A549 (cell line): ENCODE results near the gene UBASH3B. TPM values are rescaled to one million over a fixed set of nuclear protein-coding genes. Genes with fewer than 3 reads are reported as not detected.

ENCODE experiments used
- ATAC-seq, 2 experiments: fragments of 200-7000 bp in 1 of 2; fragments of >200 bp in 1 of 2; cut with Nextera tagmentation in 1 of 2; cut with Tn5 transposase in 1 of 2; 3 replicates each; pipeline versions ENCODE4 v1.8.0 to v1.9.1; 2018 to 2020; ENCODE audit warnings: mild to moderate bottlenecking in 1 of 2, moderate library complexity in 1 of 2
- CTCF ChIA-PET: fragments of 300-600 bp; sonication (Branson Sonifier 250); formaldehyde crosslinking; extraction: SDS; loops from one replicate; lab custom pipeline; 2021; ENCODE audit warnings: antibody characterized with exemption, inconsistent platforms; lab: Yijun Ruan, JAX
- POLR2A ChIA-PET: fragments of 350-600 bp; formaldehyde crosslinking; extraction: SDS; loops from one replicate; lab custom pipeline; 2021; ENCODE audit warnings: antibody characterized with exemption, inconsistent platforms; lab: Yijun Ruan, JAX
- DNase-seq, 2 experiments: peaks; one replicate each; pipeline versions ENCODE4 v3.0.0 to v3.0.0-alpha.2; 2011 to 2016; ENCODE audit warnings: low read depth in 1 of 2, low spot score in 1 of 2
- FAIRE-seq: peaks from 2 replicates; lab custom pipeline; 2011; peaks lifted over from hg19 to GRCh38; lab: Jason Lieb, UNC
- H3K27ac ChIP-seq, 2 experiments: fragments of >200 bp; sonication (Bioruptor Twin); formaldehyde crosslinking; 3 replicates each; pipeline ENCODE4 v1.5.1; 2016 to 2017
- H3K4me1 ChIP-seq: fragments of >200 bp; sonication (Bioruptor Twin); formaldehyde crosslinking; 3 replicates; pipeline ENCODE4 v1.6.1; 2016
- H3K4me2 ChIP-seq: fragments of >200 bp; sonication (Bioruptor Twin); formaldehyde crosslinking; 3 replicates; pipeline ENCODE4 v1.6.1; 2016
- H3K4me3 ChIP-seq: fragments of >200 bp; sonication (Bioruptor Twin); formaldehyde crosslinking; 3 replicates; pipeline ENCODE4 v1.5.1; 2016
- H3K9me3 ChIP-seq: fragments of >200 bp; sonication (Bioruptor Twin); formaldehyde crosslinking; 3 replicates; pipeline ENCODE4 v1.6.1; 2016
- CBX2 ChIP-seq: fragments of 200-600 bp; sonication (generic); IDR thresholded peaks from 2 replicates; pipeline ENCODE4 v1.6.1; 2016; ENCODE audit warnings: low read depth, mild to moderate bottlenecking, borderline replicate concordance
- CEBPB ChIP-seq, 2 experiments: fragments of >200 bp in 1 of 2; sonication (Bioruptor Twin) in 1 of 2; formaldehyde crosslinking in 1 of 2; IDR thresholded peaks; 2 replicates each; pipeline ENCODE4 v1.6.1; 2012 to 2016
- CHD2 ChIP-seq: fragments of 150-350 bp; IDR thresholded peaks from 2 replicates; pipeline ENCODE4 v1.6.1; 2014; ENCODE audit warnings: low read length; ENCODE audit not compliant: partially characterized antibody
- EHF ChIP-seq: fragments of 250-450 bp; sonication (Bioruptor Pico); IDR thresholded peaks from 2 replicates; pipeline ENCODE4 v1.5.0; 2020; ENCODE audit warnings: mild to moderate bottlenecking
- EHMT2 ChIP-seq: fragments of 200-600 bp; sonication (generic); IDR thresholded peaks from 2 replicates; pipeline ENCODE4 v1.6.1; 2016; ENCODE audit warnings: antibody characterized with exemption, low read depth, mild to moderate bottlenecking, moderate library complexity
- EP300 ChIP-seq, 2 experiments: fragments of >200 bp; sonication (Bioruptor Twin); formaldehyde crosslinking; IDR thresholded peaks; 2 replicates in 1 of 2; 3 replicates in 1 of 2; pipeline ENCODE4 v1.6.1; 2016 to 2017
- FOSB ChIP-seq: fragments of 250-450 bp; sonication (Bioruptor Pico); IDR thresholded peaks from 2 replicates; pipeline ENCODE4 v1.5.0; 2020; ENCODE audit warnings: mild to moderate bottlenecking, moderate library complexity
- FOXS1 ChIP-seq: fragments of 250-450 bp; sonication (Bioruptor Pico); IDR thresholded peaks from 2 replicates; pipeline ENCODE4 v1.5.0; 2020; ENCODE audit warnings: mild to moderate bottlenecking, moderate library complexity
- GATA3 ChIP-seq: IDR thresholded peaks from 2 replicates; pipeline ENCODE4 v1.6.1; 2012; ENCODE audit warnings: borderline replicate concordance
- HDAC2 ChIP-seq: fragments of 200-600 bp; sonication (generic); IDR thresholded peaks from 2 replicates; pipeline ENCODE4 v1.6.1; 2016
- HEYL ChIP-seq: fragments of 250-450 bp; sonication (Bioruptor Pico); IDR thresholded peaks from 2 replicates; pipeline ENCODE4 v1.8.0; 2021; ENCODE audit warnings: mild to moderate bottlenecking, moderate library complexity
- HOXB13 ChIP-seq: fragments of 250-450 bp; sonication (Bioruptor Pico); IDR thresholded peaks from 2 replicates; pipeline ENCODE4 v1.5.0; 2020; ENCODE audit warnings: low read depth, mild to moderate bottlenecking, moderate library complexity
- HOXB5 ChIP-seq: fragments of 250-450 bp; sonication (Bioruptor Pico); IDR thresholded peaks from 2 replicates; pipeline ENCODE4 v1.5.0; 2020; ENCODE audit warnings: mild to moderate bottlenecking, moderate library complexity
- KDM1A ChIP-seq: fragments of 200-600 bp; sonication (generic); IDR thresholded peaks from 2 replicates; pipeline ENCODE4 v1.6.1; 2016; ENCODE audit warnings: low read depth, mild to moderate bottlenecking
- MAZ ChIP-seq: fragments of 150-350 bp; IDR thresholded peaks from 2 replicates; pipeline ENCODE4 v1.6.1; 2014; ENCODE audit warnings: antibody characterized with exemption, low read depth, low read length, borderline replicate concordance
- MYC ChIP-seq: IDR thresholded peaks from 2 replicates; pipeline ENCODE4 v1.6.1; 2012; ENCODE audit warnings: mild to moderate bottlenecking, inconsistent platforms, low read length, improper control_type of control experiment, borderline replicate concordance
- NFE2L2 ChIP-seq: fragments of 150-350 bp; conservative IDR thresholded peaks from 2 replicates; pipeline ENCODE4 v1.6.1; 2014; ENCODE audit warnings: low read length
- NPAS2 ChIP-seq: fragments of 250-450 bp; sonication (Bioruptor Pico); IDR thresholded peaks from 2 replicates; pipeline ENCODE4 v1.8.0; 2022; ENCODE audit warnings: mild to moderate bottlenecking, moderate library complexity, borderline replicate concordance
- PHF8 ChIP-seq: fragments of 200-600 bp; sonication (generic); IDR thresholded peaks from 2 replicates; pipeline ENCODE4 v1.6.1; 2016; ENCODE audit warnings: low read depth, mild to moderate bottlenecking, antibody characterized with exemption, moderate library complexity, borderline replicate concordance
- POLR2AphosphoS2 ChIP-seq: conservative IDR thresholded peaks from 2 replicates; pipeline ENCODE4 v1.6.1; 2012; ENCODE audit warnings: low read length, improper control_type of control experiment, inconsistent platforms
- RAD21 ChIP-seq, 2 experiments: fragments of >200 bp in 1 of 2; sonication (Bioruptor Twin) in 1 of 2; formaldehyde crosslinking in 1 of 2; IDR thresholded peaks in 1 of 2; conservative IDR thresholded peaks in 1 of 2; 2 replicates in 1 of 2; 3 replicates in 1 of 2; pipeline ENCODE4 v1.6.1; 2012 to 2018; ENCODE audit warnings: inconsistent platforms in 1 of 2
- RCOR1 ChIP-seq: fragments of 150-350 bp; IDR thresholded peaks from 2 replicates; pipeline ENCODE4 v1.6.1; 2014; ENCODE audit warnings: antibody characterized with exemption, low read length, low read depth
- RFX5 ChIP-seq: fragments of 450-650 bp; IDR thresholded peaks from 2 replicates; pipeline ENCODE4 v1.7.1; 2014; ENCODE audit warnings: antibody characterized with exemption, mild to moderate bottlenecking, moderate library complexity
- ZC3H11A ChIP-seq: fragments of 450-650 bp; IDR thresholded peaks from 2 replicates; pipeline ENCODE4 v1.6.1; 2014; ENCODE audit warnings: antibody characterized with exemption, mild to moderate bottlenecking
- ZSCAN20 ChIP-seq: fragments of 250-450 bp; sonication (Bioruptor Pico); IDR thresholded peaks from 2 replicates; pipeline ENCODE4 v1.8.0; 2022; ENCODE audit warnings: mild to moderate bottlenecking, moderate library complexity
- WGBS: methylation state at CpG from one replicate; pipeline ENCODE4 v1.1.6; 2017; ENCODE audit errors: missing lambda C conversion rate; 5-methylcytosine and 5-hydroxymethylcytosine counted together
- polyA plus RNA-seq, 4 experiments: library from polyadenylated mRNA; depleted of rRNA in 3 of 4; stranded (reverse); fragments of >200 nt; fragmentation: RNase III in 1 of 4; extraction: RNeasy Plus Mini Kit Qiagen cat#74134 plus additional on column Dnase treatment in 1 of 4; gene quantifications; 2 replicates in 3 of 4; 3 replicates in 1 of 4; pipeline ENCODE4 v1.2.3, GENCODE V29; 2011 to 2017
- TF ChIP-seq, protein P1 (sequence below): IDR thresholded peaks from 2 replicates; pipeline ENCODE4 v1.6.1; 2012

The UBASH3B gene
- polyA plus RNA-seq, 2 of the 4 experiments (the other 2 are of a cell fraction), result 33.4 to 43.0 TPM

DNA sequence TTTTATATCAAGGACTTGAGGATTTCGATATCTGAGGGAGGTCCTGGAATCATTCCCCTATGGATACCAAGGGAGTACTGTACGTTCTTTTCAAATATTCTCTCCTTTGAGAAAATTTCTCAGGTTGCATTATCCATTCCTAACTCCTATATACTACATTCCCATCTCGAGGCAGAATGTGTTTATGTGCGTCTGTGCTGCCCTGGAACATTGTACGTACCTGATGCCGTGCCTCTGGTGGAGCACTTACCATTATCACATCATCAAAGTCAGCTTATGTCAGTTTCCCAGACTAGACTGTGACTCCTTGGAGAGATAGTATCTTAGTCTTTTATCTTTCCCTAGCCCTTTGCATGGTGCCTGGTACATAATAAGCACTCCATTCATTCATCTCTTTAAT lies 21.7 kb downstream of the UBASH3B start:
- DNase-seq (no peak), FAIRE-seq (no peak), ATAC-seq (no peak)
- peak overlapping the region; percentile 60 to 77 for H3K27ac ChIP-seq
- TF ChIP-seq HEYL (CRISPR knock-in tag) (no peak), NFE2L2 (no peak), MYC (no peak), FOXS1 (CRISPR knock-in tag) (no peak), RCOR1 (no peak), POLR2AphosphoS2 (no peak), HDAC2 (no peak), ZSCAN20 (CRISPR knock-in tag) (no peak), PHF8 (no peak), MAZ (no peak), CBX2 (no peak), HOXB13 (no peak), EP300 (IDR thresholded peaks at IDR 0.05) (no peak), EHF (CRISPR knock-in tag) (no peak), ZC3H11A (no peak), RFX5 (no peak), NPAS2 (CRISPR knock-in tag) (no peak), GATA3 (no peak), EHMT2 (no peak)
- TF ChIP-seq, protein P1, sequence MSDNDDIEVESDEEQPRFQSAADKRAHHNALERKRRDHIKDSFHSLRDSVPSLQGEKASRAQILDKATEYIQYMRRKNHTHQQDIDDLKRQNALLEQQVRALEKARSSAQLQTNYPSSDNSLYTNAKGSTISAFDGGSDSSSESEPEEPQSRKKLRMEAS, result no peak
- TF ChIP-seq, all 56 proteins: peak for 0
- H3K4me3 ChIP-seq, result no peak overlapping the region
- POLR2A ChIA-PET, result no interaction called here
- H3K4me1 ChIP-seq, result peaks cover 75% of the 10 kb centered on the region
- peak overlapping the region; percentile 65 for H3K4me2 ChIP-seq
- no peaks in the 10 kb centered on the region for H3K9me3 ChIP-seq
- CTCF ChIA-PET, result interaction anchor here (0.7 kb wide), 1 partner anchor 13 kb away, joined by 3 read pairs; no protein-coding TSS in a partner anchor
- 82% methylated on average over 6 of the region's 6 CpGs for WGBS

DNA sequence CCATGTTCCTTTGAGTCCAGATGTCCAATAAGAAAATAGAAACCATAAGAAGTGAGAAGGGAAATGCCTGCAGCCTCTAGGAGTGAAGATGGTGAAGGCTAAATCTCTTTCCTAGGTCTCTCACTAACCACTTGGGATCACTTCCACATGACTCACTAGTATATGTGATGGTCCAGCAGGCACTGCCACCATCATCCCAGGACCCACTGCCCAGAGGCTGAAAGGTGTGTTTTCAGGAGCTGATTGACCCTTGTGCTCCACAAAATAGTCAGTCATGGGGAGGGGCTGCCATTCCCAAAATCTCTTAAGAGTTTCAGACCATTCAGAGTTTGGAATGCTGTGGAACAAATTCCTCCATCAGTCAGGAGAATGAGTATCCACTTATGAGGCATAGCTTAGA lies 22.9 kb downstream of the UBASH3B start:
- Histone ChIP-seq H3K4me2 (no peak overlapping the region), H3K4me1 (peaks cover 66% of the 10 kb centered on the region)
- CTCF ChIA-PET, result interaction anchor here (1.0 to 1.7 kb wide), 4 partner anchors 21 to 103 kb away, joined by 3 to 4 read pairs (median 4); no protein-coding TSS in a partner anchor
- no peak for FAIRE-seq
- DNase-seq, result no peak
- TF ChIP-seq RAD21 (conservative IDR thresholded peaks at IDR 0.05 in 1 of 2, IDR thresholded peaks at IDR 0.05 in 1 of 2) (no peak), FOSB (CRISPR knock-in tag) (no peak), CBX2 (no peak), HOXB5 (no peak), KDM1A (no peak), CHD2 (no peak)
- TF ChIP-seq, all 56 proteins: peak for 0
- ATAC-seq, result no peak
- Histone ChIP-seq H3K27ac (peak overlapping the region in 1 of 2 experiments; percentile 77; a peak in 3 of 6 replicates), H3K9me3 (no peaks in the 10 kb centered on the region), H3K4me3 (no peak overlapping the region)
- POLR2A ChIA-PET, result no interaction called here

GRCh38 chr11:122679466-122679865 lies 23.9 kb downstream of the UBASH3B start:
- Histone ChIP-seq H3K4me2 (no peak overlapping the region), H3K9me3 (no peaks in the 10 kb centered on the region), H3K27ac (peak overlapping the region in 1 of 2 experiments; percentile 21; a peak in 1 of 6 replicates), H3K4me3 (no peak overlapping the region), H3K4me1 (peaks cover 57% of the 10 kb centered on the region)
- 77% methylated on average over 2 of the region's 2 CpGs for WGBS
- FAIRE-seq (no peak), ATAC-seq (no peak), DNase-seq (no peak)
- no peak for TF ChIP-seq RAD21 (conservative IDR thresholded peaks at IDR 0.05 in 1 of 2, IDR thresholded peaks at IDR 0.05 in 1 of 2)
- 0 out of 4 replicates have a peak, but pooled peaks of 1 of the 2 experiments have one; percentile 15 for TF ChIP-seq CEBPB (IDR thresholded peaks at IDR 0.05)
- ChIA-PET POLR2A (no interaction called here), CTCF (interaction anchor here (0.6 to 1.7 kb wide), 6 partner anchors 40 to 102 kb away, joined by 3 to 4 read pairs (median 4); no protein-coding TSS in a partner anchor)
